Measurements from ENCODE around the gene IL16. TPM values are rescaled to one million over a fixed set of nuclear protein-coding genes. Genes with fewer than 3 reads are reported as not detected.

Gene IL16
- total RNA-seq, 4 donors from 2014 or later = 9.7 to 15.2 (median 10.9) TPM

DNA sequence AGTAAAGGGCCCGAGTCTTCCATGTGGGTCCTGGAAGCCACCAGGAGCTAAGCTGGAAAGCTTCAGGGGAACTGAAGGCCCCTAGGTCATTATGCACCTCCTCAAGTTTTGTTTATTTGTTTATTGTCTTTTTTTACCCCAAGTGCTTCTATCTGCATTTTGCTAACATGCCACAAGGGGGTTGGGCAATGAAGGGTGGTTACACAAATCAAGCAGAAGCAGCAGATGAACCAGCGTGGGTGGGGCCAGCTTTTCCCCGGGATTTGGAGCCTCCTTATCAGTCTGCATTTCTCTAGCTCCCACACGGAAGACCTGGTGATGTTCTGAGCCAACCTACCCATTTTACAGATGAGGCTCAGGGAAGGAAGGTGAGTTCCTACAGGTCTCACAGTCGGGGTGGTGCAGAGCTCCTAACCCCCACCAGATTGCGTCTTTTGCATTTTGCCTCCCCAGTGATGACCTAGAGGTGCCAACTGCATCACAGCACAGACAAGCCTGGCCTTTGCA is 160.6 kb downstream of the IL16 start:
- no peak overlapping the region for H3K4me3 ChIP-seq (ENCODE audit: low read depth, poor library complexity, severe bottlenecking)
- WGBS, 2 donors = 80 to 86% methylated on average over 6 of the region's 6 CpGs
- DNase-seq (ENCODE audit: low spot score in 2 of 2) = no peak
- TF ChIP-seq, protein P1, sequence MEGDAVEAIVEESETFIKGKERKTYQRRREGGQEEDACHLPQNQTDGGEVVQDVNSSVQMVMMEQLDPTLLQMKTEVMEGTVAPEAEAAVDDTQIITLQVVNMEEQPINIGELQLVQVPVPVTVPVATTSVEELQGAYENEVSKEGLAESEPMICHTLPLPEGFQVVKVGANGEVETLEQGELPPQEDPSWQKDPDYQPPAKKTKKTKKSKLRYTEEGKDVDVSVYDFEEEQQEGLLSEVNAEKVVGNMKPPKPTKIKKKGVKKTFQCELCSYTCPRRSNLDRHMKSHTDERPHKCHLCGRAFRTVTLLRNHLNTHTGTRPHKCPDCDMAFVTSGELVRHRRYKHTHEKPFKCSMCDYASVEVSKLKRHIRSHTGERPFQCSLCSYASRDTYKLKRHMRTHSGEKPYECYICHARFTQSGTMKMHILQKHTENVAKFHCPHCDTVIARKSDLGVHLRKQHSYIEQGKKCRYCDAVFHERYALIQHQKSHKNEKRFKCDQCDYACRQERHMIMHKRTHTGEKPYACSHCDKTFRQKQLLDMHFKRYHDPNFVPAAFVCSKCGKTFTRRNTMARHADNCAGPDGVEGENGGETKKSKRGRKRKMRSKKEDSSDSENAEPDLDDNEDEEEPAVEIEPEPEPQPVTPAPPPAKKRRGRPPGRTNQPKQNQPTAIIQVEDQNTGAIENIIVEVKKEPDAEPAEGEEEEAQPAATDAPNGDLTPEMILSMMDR (IDR thresholded peaks at IDR 0.05) = no peak
- no peak for TF ChIP-seq POLR2A (IDR thresholded peaks at IDR 0.05)
- intact Hi-C loops (cut with DNase I; ENCODE audit: low total_unique reads) = no loop called here

DNA sequence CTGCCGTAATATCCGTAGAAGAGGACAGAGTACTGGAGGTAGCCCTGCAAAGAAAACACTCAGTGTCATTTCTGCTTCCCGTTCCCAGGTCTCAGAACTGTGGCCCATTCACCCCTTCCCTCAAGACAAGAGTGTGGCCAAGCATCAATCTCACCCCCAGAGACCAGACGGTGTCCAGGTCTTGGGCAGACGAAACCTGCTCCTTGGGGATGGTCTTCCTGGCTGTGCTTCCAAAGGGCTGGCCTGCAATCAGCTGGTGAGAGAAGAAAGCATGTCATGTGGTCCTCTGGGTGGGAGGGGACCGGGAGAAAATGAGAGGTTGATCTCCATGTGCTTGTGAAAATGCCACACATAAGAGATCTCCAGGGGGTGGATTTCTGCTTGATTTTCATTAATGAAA is 161.6 kb downstream of the IL16 start:
- WGBS, 2 donors = 93 to 95% methylated on average over 6 of the region's 6 CpGs
- intact Hi-C loops (cut with DNase I; ENCODE audit: low total_unique reads) = no loop called here

DNA sequence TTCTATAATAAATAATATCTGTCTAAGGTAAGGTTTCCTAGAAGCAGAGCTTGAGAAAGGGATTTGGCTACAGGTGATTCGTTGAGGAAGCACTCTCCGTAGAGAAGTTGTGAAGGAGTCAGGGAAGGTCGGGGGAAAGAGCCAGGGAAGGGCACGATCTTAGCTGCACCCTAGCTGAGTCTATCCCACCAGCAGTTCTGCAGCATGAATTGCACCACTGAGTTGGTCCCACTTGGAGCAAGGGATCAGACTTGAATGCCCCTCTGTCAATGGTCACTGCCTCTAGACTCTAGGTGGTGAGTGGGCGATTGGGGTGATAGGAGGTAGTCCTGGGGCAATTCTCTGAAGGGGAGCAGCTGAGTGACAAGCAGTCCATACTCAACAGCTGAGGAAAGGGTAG is 163.8 kb downstream of the IL16 start:
- no peak for DNase-seq (ENCODE audit: low spot score in 2 of 2)
- no peak overlapping the region for H3K4me3 ChIP-seq (ENCODE audit: low read depth, poor library complexity, severe bottlenecking)
- WGBS, 2 donors = 89% methylated on average over 5 of the region's 5 CpGs
- TF ChIP-seq, protein P1 (IDR thresholded peaks at IDR 0.05) = no peak
- TF ChIP-seq POLR2A (IDR thresholded peaks at IDR 0.05) = no peak
- intact Hi-C loops (cut with DNase I; ENCODE audit: low total_unique reads) = no loop called here

More for the DNA sequence above, 161.6 kb downstream of the IL16 start:
- no peak overlapping the region for H3K4me3 ChIP-seq (ENCODE audit: low read depth, poor library complexity, severe bottlenecking)
- DNase-seq (ENCODE audit: low spot score in 2 of 2) = no peak
- no peak for TF ChIP-seq POLR2A (IDR thresholded peaks at IDR 0.05)
- TF ChIP-seq, protein P1 (IDR thresholded peaks at IDR 0.05) = no peak

DNA sequence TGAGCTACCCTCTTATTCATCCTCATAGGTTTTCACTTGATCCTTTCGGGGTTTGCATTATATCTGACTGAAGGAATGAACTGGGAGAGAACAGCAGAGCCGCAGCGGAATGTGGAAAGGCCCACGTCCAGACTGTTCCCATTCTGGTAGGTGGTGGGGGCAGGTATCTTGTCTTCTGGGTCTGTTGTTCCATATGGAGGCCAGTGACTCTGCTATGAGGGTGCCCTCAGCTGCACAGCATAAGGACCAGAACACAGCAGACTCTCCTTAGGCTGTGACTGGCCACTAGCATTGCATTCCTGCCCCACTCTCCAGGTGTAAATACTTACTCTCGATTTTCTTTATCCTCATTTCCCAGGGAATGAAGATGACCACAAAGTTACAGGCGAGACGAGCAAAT is 165.2 kb downstream of the IL16 start:
- WGBS, 2 donors = 95 to 96% methylated on average over 7 of the region's 7 CpGs
- no peak for TF ChIP-seq POLR2A (IDR thresholded peaks at IDR 0.05)
- TF ChIP-seq, protein P1 (IDR thresholded peaks at IDR 0.05) = no peak
- intact Hi-C loops (cut with DNase I; ENCODE audit: low total_unique reads) = no loop called here
- no peak for DNase-seq (ENCODE audit: low spot score in 2 of 2)
- no peak overlapping the region for H3K4me3 ChIP-seq (ENCODE audit: low read depth, poor library complexity, severe bottlenecking)

DNA sequence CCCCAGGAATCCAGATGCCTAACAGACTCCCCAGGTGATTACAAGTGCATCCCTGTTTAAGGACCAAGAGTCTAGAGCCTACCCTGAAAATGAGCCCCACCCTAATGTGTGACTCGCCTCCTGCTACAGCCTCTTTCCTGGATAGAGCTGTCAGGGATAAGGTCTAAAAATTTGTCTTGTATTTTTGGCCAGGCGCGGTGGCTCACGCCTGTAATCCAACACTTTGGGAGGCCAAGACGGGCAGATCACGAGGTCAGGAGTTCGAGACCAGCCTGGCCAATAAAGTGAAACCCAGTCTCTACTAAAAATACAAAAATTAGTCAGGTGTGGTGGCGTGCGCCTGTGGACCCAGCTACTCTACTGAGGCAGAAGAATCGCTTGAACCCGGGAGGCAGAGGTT is 166.1 kb downstream of the IL16 start:
- no peak for DNase-seq (ENCODE audit: low spot score in 2 of 2)
- intact Hi-C loops (cut with DNase I; ENCODE audit: low total_unique reads) = no loop called here
- TF ChIP-seq, protein P1 (IDR thresholded peaks at IDR 0.05) = no peak
- no peak for TF ChIP-seq POLR2A (IDR thresholded peaks at IDR 0.05)
- whole genome bisulfite sequencing, 2 donors = 69 to 74% methylated on average over 11 of the region's 11 CpGs
- H3K4me3 ChIP-seq (ENCODE audit: low read depth, poor library complexity, severe bottlenecking) = no peak overlapping the region

DNA sequence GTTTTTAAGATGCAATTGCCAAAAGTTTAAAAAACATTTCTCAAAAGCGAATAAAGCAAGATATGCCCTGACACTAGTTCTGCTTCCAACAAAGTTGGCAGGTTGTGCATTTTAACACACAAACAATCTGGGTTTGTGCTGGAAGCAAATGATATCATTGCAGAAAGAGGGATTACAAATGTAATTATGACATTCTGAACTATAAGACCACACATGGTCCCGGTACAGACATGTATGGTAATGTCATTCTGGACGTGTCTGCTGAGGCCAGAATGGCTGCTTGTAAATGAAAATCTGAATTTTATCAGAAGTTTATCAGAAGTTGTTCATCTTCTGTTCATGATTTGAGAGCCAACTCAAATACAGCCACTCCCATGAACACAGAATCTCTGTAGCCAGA is 166.6 kb downstream of the IL16 start:
- no peak for DNase-seq (ENCODE audit: low spot score in 2 of 2)
- intact Hi-C loops (cut with DNase I; ENCODE audit: low total_unique reads) = no loop called here
- WGBS, 2 donors = 32 to 36% methylated on average over 3 of the region's 3 CpGs
- no peak overlapping the region for H3K4me3 ChIP-seq (ENCODE audit: low read depth, poor library complexity, severe bottlenecking)
- TF ChIP-seq POLR2A (IDR thresholded peaks at IDR 0.05) = no peak
- TF ChIP-seq, protein P1 (IDR thresholded peaks at IDR 0.05) = no peak
